A375 (cell line): Measurements from ENCODE around the gene PRAMEF13. TPM values are rescaled to one million over a fixed set of nuclear protein-coding genes. Genes with fewer than 3 reads are reported as not detected.

ENCODE experiments used
- total RNA-seq: library from RNA; depleted of rRNA; stranded (reverse); fragments of >200 nt; shearing (Covaris generic); gene quantifications from 2 replicates; pipeline ENCODE4 v1.2.3, GENCODE V29; 2014; rRNA removed

PRAMEF13 gene
- not detected in 2 replicates for total RNA-seq

DNA sequence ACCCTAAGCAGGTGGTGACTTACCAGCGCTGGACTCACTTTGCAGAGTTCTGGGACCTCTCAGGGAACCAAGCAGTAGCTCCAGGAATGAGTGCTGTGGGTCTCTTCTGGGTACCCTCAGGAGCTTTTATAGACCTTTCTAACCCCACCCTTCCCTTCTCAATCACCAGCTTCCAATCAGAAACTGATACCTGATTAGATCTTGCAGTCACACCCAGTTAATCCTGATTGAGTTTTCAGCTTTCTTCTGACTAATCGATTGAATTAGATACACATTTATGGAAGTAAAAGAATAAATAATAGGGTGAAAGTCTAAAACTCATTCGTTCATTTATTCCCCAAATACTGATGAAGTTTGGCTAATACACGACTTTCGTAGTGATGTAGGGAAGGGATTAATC, at the start of gene PRAMEF13:
TSS of gene PRAMEF13 (minus strand) at position 101 of the 400 bp plus-strand sequence. CDS start 1,820 bp downstream, outside the sequence.

GRCh38 chr1:13225675-13226204, 24.5 kb upstream of the PRAMEF13 start, which contains the start of gene PRAMEF18:
Gene PRAMEF18, minus strand, starts transcription at chr1:13226154. Its CDS starts 48 bp downstream, at chr1:13226106.

DNA sequence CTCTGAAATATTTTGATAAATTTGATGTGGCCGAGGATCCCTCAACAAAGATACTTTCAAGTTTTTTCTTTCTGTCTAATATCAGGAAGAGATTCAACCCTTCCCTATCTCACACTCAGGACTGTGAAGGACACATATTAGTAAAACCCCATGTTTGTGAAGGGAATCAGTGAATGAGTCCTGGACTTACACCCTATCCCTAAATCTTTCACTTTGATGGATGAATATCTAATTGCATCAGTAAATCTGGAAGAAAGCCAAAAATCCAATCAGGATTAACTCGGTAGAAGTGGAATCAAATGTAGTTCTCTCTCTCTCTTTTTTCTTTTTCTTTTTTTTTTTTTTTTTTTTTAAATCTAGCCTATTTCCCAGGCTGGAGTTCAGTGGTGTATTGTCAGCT, 29.7 kb downstream of the PRAMEF13 start, which contains the start of gene PRAMEF9:
TSS of gene PRAMEF9 (plus strand) at position 301 of the 400 bp plus-strand sequence. CDS start 3,433 bp downstream, outside the sequence.

DNA sequence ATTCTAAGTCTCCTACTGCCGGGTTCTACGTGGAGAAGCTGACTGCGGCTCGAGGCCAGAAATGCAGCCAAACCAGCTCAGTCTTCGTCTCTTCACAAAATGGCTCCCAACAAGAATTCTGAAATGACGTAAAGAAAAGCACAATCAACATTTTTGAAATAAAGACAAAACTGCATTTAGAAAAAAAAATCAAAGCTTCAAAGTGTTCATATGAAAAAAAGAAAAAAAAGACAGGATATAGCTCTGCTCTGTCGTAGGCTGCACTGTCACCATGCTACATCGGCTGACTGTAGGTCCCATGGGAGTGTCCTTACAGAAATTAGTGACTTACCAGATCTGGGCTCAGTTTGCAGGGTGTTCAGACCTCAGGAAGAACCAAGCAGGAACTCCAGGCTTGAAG, 35.7 kb downstream of the PRAMEF13 start, which contains the start of gene HNRNPCL4:
TSS of gene HNRNPCL4 (minus strand) at position 101 of the 400 bp plus-strand sequence. CDS start 164 bp downstream, outside the sequence.

GRCh38 chr1:13155909-13156308, 45.3 kb downstream of the PRAMEF13 start, which contains the start of gene PRAMEF26:
Gene PRAMEF26, minus strand, starts transcription at chr1:13156009. Its CDS starts 2,914 bp downstream, at chr1:13153095.

Other genes with a start within 250 kb of the PRAMEF13 start
- not detected in 2 replicates for gene PRAMEF27, start 144.8 kb downstream of the PRAMEF13 start, total RNA-seq
- not detected in 2 replicates for gene HNRNPCL3, start 140.6 kb downstream of the PRAMEF13 start, total RNA-seq
- not detected in 2 replicates for gene PRAMEF25, start 130.6 kb downstream of the PRAMEF13 start, total RNA-seq
- not detected in 2 replicates for gene HNRNPCL2, start 84.6 kb downstream of the PRAMEF13 start, total RNA-seq
- not detected in 2 replicates for gene PRAMEF26, start 45.4 kb downstream of the PRAMEF13 start, total RNA-seq
- not detected in 2 replicates for gene HNRNPCL4, start 35.8 kb downstream of the PRAMEF13 start, total RNA-seq
- not detected in 2 replicates for gene PRAMEF9, start 29.6 kb downstream of the PRAMEF13 start, total RNA-seq
- not detected in 2 replicates for gene PRAMEF18, start 24.7 kb upstream of the PRAMEF13 start, total RNA-seq
- gene PRAMEF5, start 52.8 kb upstream of the PRAMEF13 start, total RNA-seq, result not detected in 2 replicates
- not detected in 2 replicates for gene PRAMEF8, start 83.7 kb upstream of the PRAMEF13 start, total RNA-seq
- not detected in 2 replicates for gene PRAMEF33, start 102.1 kb upstream of the PRAMEF13 start, total RNA-seq
- not detected in 2 replicates for gene PRAMEF15, start 114.2 kb upstream of the PRAMEF13 start, total RNA-seq
- not detected in 2 replicates for gene PRAMEF14, start 145.7 kb upstream of the PRAMEF13 start, total RNA-seq
- not detected in 2 replicates for gene PRAMEF19, start 170.5 kb upstream of the PRAMEF13 start, total RNA-seq
- not detected in 2 replicates for gene PRAMEF17, start 188.2 kb upstream of the PRAMEF13 start, total RNA-seq
- not detected in 2 replicates for gene PRAMEF20, start 209.0 kb upstream of the PRAMEF13 start, total RNA-seq